AG10803 (cell line): ENCODE measurements around the gene PLCL1.

ENCODE experiments used
- DNase-seq: peaks from one replicate; pipeline ENCODE4 v3.0.0; 2010; ENCODE audit warnings: low read depth
- H3K4me3 ChIP-seq: 2 replicates; pipeline ENCODE4 v1.5.1; 2011; ENCODE audit warnings: mild to moderate bottlenecking, low read length, control low read depth
- CTCF ChIP-seq: conservative IDR thresholded peaks from 2 replicates; pipeline ENCODE4 v1.5.1; 2011; ENCODE audit warnings: mild to moderate bottlenecking, low read length, control low read depth, inconsistent platforms

PLCL1 gene

GRCh38 chr2:197924483-197924882, 120.1 kb downstream of the PLCL1 start:
- no peak for DNase-seq
- no peak for TF ChIP-seq CTCF
- no peak overlapping the region for H3K4me3 ChIP-seq

GRCh38 chr2:197925204-197925603, 120.8 kb downstream of the PLCL1 start:
- peak; percentile 33 for DNase-seq
- TF ChIP-seq CTCF = no peak

GRCh38 chr2:197925976-197926375, 121.6 kb downstream of the PLCL1 start:
- no peak overlapping the region for H3K4me3 ChIP-seq
- TF ChIP-seq CTCF = no peak
- DNase-seq = no peak

More at GRCh38 chr2:197925204-197925603, 120.8 kb downstream of the PLCL1 start:
- no peak overlapping the region for H3K4me3 ChIP-seq

- H3K4me3 ChIP-seq = no peak overlapping the region
- TF ChIP-seq CTCF = no peak
- DNase-seq = peak; percentile 24
Measured at GRCh38 chr2:197926673-197927072, 122.3 kb downstream of the PLCL1 start.

GRCh38 chr2:197927994-197928393, 123.6 kb downstream of the PLCL1 start:
- no peak for TF ChIP-seq CTCF
- no peak for DNase-seq
- H3K4me3 ChIP-seq = no peak overlapping the region

GRCh38 chr2:197929008-197929885, 124.9 kb downstream of the PLCL1 start:
- no peak for TF ChIP-seq CTCF
- no peak overlapping the region for H3K4me3 ChIP-seq
- DNase-seq = no peak

GRCh38 chr2:197929886-197930227, 125.5 kb downstream of the PLCL1 start:
- TF ChIP-seq CTCF = no peak
- no peak for DNase-seq
- no peak overlapping the region for H3K4me3 ChIP-seq
